Activated naive CD4-positive, alpha-beta T cell (primary cell): ENCODE results near the gene MCCC2.
"Not testable (repeated sequence)": the region's sequence is repeated elsewhere in the genome, so short reads cannot be mapped to it uniquely, and the experiment has no call there.

ENCODE experiments used
- DNase-seq, 4 experiments: peaks; one replicate each; lab custom pipeline; 2025; lab: John Stamatoyannopoulos, UW

MCCC2 gene

GRCh38 chr5:71600783-71601182 lies 13.6 kb downstream of the MCCC2 start:
- no peak for DNase-seq

GRCh38 chr5:71601222-71602026 lies 14.3 kb downstream of the MCCC2 start:
- DNase-seq: peak in 3 of 4 experiments; percentile 7 to 28 (median 26)

- DNase-seq: not testable (repeated sequence)
Measured at GRCh38 chr5:71609916-71610315, 22.8 kb downstream of the MCCC2 start.

- no peak for DNase-seq
Measured at GRCh38 chr5:71615809-71616208, 28.7 kb downstream of the MCCC2 start.

- no peak for DNase-seq
Measured at GRCh38 chr5:71620630-71621029, 33.5 kb downstream of the MCCC2 start.

DNA sequence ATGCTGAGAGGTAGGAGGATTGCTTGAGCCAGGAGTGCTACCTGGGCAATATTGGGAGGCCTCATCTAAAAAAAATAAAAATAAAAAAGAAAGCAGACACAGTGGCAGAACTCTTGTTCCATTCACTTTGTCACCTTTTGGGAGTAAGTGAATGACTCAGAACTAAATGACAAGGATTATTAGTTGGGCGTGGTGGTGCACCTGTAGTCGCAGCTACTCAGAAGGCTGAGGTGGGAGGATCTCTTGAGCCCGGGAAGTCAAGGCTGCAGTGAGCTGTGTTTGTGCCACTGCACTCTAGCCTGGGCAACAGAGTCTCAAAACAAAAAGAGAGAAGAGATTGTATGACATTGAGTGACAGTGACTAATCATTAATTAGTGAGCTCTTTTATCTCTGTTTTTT lies 34.1 kb downstream of the MCCC2 start:
- no peak for DNase-seq

GRCh38 chr5:71621741-71622140 lies 34.6 kb downstream of the MCCC2 start:
- DNase-seq: no peak

DNA sequence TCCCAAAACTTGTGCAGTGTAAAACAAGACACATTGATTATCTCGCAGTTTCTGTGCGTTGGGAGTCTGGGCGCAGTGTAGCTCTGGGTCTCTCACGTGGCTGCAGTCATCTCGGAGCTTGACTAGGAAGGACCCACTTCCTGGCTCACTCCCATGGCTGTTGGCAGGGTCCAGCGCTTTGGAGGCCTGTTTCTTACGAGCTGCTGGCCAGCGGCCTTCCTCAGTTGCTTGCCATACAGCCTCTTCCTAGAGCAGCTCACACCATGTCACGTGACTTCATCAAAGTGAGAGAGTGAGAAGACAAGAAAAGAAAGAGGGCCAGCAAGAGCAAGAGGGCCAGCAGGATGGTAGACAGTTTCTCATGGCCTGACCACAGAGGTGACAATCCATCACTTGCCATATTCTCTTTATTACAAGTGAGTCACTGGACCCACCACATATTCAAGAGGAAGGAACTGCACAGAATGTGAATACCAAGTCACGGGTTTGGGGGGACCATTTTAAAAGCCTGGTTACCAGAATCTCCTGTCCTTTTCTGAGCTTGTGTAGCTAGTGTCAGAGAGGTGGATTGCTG lies 36.2 kb downstream of the MCCC2 start:
- no peak for DNase-seq

DNA sequence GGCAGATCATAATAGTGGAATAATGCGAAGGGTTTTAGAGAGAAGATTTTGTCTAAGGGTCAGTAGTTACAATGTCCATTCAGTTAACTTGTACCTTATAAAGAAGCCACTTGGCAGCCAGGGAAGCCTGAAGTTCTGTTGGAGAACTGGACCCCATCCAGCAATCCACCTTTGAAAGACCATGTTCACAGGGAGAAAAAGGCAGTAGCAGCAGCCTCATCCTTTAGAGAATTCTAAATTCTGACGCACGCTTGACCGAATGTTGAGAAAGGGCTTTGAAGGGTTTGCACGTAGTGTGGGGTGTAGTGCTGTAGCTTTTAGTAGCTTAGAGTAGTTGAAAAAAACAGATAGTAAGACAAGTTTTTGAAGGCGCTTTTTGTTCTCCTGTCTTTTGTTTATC lies 42.8 kb downstream of the MCCC2 start:
- no peak for DNase-seq

DNA sequence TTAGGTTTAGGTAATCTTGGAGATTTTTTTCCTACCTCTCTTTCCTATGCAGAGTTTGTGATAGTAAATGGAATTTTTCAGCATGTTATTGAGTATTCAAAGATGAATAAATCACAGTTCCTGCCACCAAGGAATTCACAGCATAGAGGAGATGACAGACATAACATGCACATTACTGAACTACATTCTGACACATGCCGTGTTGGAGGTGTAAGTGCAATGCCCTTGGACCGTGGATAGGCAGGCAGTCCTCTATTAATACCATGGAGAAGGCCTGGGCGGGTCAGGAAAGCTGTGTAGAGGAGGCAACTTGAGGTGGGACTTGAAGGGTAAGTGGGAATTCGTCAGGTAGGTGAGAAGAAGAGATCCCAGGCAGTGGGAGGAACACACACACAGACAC lies 43.9 kb downstream of the MCCC2 start:
- DNase-seq: no peak

- DNase-seq: no peak
Measured at GRCh38 chr5:71632168-71632567, 45.0 kb downstream of the MCCC2 start.

GRCh38 chr5:71633255-71634155 lies 46.4 kb downstream of the MCCC2 start:
- no peak for DNase-seq

DNA sequence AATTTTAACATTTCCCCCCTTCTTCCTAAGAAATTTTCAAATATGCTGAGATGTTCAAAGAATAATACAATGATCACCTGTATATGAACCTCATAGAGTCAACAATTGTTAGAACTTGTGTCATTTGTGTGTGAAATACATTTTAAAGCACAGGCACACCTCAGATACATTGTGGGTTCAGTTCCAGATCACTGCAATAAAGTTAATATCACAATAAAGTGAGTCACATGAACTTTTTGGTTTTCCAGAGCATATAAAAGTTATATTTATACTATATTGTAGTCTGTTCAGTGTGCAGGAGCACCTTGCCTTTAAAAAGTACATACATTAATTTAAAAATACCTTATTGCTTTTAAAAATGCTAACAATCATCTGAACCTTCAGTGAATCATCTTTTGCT lies 50.0 kb downstream of the MCCC2 start:
- no peak for DNase-seq

DNA sequence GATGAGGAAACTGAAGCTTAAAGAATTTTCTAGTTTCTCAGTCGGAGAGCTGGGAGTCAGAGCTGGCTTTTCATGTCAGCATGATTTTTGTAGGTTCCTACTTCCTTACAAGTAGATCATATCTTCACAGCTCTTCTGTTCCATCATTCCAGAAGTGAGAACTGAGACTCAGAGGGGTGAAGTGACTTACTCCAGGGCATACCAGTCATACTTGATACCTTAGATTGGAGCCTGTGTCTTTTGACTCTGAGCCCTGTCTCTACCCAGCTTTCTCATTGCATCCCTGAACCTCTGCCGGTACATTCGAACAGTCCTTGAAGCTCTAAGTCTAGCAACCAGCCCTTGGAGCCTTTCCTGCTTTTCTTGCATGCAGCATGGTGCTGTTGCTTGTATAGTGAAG lies 53.3 kb downstream of the MCCC2 start:
- no peak for DNase-seq

DNA sequence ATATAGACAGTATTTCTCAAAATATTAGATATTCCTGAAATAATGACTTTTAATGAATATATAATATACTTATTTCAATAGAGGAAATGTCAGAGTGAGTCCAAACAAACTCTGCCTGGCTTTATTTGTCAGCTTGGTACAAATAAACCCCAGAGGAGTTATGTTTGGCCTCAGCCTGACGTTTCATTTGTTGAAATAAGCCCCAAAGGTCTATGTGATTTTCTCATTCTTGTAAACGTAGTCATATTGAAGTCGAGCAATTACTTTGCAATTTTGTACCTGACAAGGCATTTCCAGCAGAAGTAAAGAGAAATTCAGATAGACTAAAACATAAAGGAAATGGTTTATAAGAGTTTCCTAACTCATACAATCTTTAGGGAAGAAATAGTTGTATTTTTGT lies 57.9 kb downstream of the MCCC2 start:
- DNase-seq: no peak

GRCh38 chr5:71650940-71651339 lies 63.8 kb downstream of the MCCC2 start:
- not testable (repeated sequence) for DNase-seq

DNA sequence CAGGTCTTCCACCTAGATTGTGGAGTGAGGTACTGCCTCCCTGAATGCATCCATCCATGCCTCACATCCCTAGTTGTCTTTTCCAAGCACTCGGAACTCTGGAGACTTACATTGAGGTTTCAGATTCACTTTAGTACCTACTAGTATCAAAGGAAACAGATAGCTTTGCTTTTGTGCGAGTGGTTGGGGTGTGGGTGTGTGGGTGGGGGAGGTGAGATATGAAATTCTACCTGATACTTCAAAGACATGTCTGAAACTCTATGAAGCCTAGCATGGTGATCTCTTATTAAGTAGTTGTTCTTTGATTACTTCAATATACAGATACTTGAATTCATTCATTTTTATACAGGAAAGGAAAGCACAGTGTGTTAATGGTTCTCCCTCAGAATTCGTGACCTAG lies 64.4 kb downstream of the MCCC2 start:
- DNase-seq: no peak

DNA sequence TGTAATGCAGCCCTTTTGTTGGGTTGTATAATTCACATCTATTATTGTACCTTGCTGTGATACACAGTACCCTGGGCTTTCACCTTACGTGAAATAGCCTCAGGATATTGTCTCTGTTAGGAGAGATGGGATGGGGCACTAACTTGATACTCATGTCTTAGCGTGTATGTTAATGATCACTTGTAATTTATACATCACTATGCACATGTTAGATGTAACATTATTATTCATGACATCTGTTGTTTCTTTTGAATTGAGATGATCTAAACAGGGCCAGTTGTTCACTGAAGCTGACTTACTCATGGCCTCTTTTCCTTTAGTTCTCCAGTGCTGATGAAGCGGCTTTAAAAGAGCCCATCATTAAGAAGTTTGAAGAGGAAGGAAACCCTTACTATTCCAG lies 65.2 kb downstream of the MCCC2 start:
- no peak for DNase-seq

DNA sequence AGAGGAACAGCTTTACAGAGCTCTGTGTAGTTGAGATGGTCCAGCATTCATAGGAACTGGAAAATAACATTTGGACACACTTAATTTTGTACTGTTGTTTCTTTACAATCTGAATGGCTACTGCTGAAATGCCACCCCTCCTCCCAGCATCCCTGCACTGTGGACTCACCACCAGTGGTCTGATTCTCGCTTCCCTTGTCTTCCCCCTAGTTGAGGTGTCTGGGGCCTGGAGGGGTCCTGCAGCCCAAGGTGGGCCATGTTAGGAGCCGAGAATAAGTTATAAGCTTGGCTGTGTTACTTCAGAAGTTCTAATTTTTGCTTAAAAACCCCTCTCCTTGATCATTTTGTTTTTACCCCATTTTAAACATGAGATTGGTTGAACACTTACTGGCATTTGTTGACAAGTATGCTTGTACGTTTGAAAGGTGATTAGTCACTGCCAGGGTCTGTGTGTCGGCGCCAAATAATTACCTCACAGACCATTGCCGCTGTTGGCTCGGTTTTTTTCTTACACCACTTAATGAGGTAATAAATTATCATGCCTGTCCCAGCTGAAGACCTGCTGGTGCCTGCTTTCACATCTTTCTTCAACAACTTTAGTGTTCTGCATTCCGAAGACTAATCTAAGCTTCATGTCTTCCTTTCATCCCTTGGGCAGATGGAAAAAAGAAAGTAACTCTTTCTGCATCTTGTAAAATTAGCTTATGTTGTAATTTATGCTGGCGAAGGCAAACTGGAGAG lies 65.8 kb downstream of the MCCC2 start:
- no peak for DNase-seq

DNA sequence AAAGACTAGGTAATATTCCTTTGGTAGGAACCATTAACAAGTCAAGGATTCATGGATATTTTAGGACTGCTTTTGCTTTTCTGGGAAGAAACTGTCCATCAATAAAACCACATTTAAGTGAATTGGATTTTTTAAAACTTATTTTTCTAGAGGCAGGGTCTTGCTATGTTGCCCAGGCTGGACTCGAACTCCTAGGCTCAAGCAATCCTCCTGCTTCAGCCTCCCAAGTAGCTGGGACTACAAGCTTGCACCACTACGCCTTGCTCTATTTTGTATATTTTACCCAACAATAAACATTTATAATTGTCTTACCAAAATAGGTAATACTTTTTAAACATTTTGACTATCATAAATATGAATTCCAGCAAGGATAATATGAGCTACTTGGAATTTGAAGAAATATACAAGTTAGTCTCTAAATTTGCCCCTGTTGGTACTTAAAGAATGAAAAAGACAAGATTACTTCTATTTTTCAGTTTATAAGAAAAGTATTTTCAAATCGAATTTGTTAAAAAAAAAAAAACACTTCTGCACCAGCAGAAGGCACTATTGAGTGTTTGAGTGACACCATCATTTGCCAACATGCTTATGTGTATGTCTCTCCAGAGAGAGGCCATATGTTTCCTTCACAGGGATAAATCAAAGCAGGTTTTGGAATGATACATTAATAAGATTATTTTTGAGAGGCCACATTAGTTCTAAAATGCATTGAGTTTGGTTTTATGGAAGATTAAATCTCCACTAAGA lies 71.9 kb downstream of the MCCC2 start:
- DNase-seq: no peak

DNA sequence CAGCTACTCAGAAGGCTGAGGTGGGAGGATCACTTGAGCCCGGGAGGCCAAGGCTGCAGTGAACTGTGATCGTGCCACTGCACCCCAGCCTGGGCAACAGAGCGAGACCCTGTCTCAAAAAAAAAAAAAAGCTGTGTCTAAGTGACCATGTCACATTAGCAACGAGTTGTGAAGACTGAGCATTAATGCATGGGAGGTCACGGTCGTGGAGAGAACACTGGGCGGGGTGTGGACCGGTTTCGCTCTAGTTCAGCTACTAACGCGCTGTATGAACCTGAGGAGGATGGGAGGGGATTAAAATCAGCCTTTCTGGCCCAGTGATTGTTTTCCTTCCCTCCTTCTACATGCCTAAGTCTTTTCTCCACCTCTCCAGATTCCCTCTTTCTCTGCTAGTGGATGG lies 75.2 kb downstream of the MCCC2 start:
- no peak for DNase-seq
